B cell (primary cell): Measurements from ENCODE around the gene ZBTB48. TPM values are rescaled to one million over a fixed set of nuclear protein-coding genes. Genes with fewer than 3 reads are reported as not detected.
"Not testable (repeated sequence)": the region's sequence is repeated elsewhere in the genome, so short reads cannot be mapped to it uniquely, and the experiment has no call there.

ENCODE experiments used
- ATAC-seq: fragments of 200-7000 bp; cut with Tn5 transposase; one replicate; pipeline ENCODE4 v1.10.0; 2021; ENCODE audit warnings: low read depth, mild to moderate bottlenecking, moderate number of reproducible peaks, moderate library complexity
- CTCF ChIA-PET: fragments of 350-600 bp; sonication (Branson Sonifier 250); formaldehyde crosslinking; loops from one replicate; lab custom pipeline; 2021; ENCODE audit warnings: antibody characterized with exemption, inconsistent platforms; lab: Charles Lee
- POLR2A ChIA-PET: fragments of 350-600 bp; sonication (Branson Sonifier 250); formaldehyde crosslinking; loops from one replicate; lab custom pipeline; 2021; ENCODE audit warnings: antibody characterized with exemption; lab: Charles Lee
- DNase-seq: peaks from one replicate; pipeline ENCODE4 v3.0.0; 2013
- H2AFZ ChIP-seq: 2 replicates; pipeline ENCODE4 v1.6.1; 2012; ENCODE audit warnings: mild to moderate bottlenecking, low read depth, low read length; ENCODE audit not compliant: insufficient read depth, poor library complexity, severe bottlenecking
- H3K27ac ChIP-seq, 2 donors: 1 replicate in 1 of 2; 2 replicates in 1 of 2; pipeline ENCODE4 v1.5.1; 2012 to 2013; ENCODE audit warnings: low read length in 2 of 2, mild to moderate bottlenecking in 2 of 2, moderate library complexity in 1 of 2
- H3K27me3 ChIP-seq, 4 experiments: fragments of 200-600 bp in 1 of 4; sonication (generic) in 1 of 4; replicated peaks in 1 of 4; 1 replicate in 2 of 4; 2 replicates in 2 of 4; pipeline versions ENCODE4 v1.6.1 to v1.7.0; 2013 to 2016; ENCODE audit warnings: low read length in 3 of 4, mild to moderate bottlenecking in 2 of 4, mixed read lengths in 1 of 4, moderate library complexity in 1 of 4; ENCODE audit not compliant: insufficient read depth in 4 of 4, control insufficient read depth in 3 of 4; ENCODE audit errors: control extremely low read depth in 1 of 4
- H3K36me3 ChIP-seq, 2 experiments: replicated peaks in 1 of 2; 1 replicate in 1 of 2; 2 replicates in 1 of 2; pipeline versions ENCODE4 v1.6.1 to v1.7.1; 2013; ENCODE audit warnings: low read length in 1 of 2; ENCODE audit not compliant: insufficient read depth in 2 of 2, control insufficient read depth in 1 of 2; ENCODE audit errors: control extremely low read depth in 1 of 2, extremely low read depth in 1 of 2
- H3K4me1 ChIP-seq, 2 donors: fragments of 200-600 bp in 1 of 2; sonication (generic) in 1 of 2; 1 replicate in 1 of 2; 2 replicates in 1 of 2; pipeline versions ENCODE4 v1.5.1 to v1.6.1; 2013 to 2017; ENCODE audit warnings: low read length in 2 of 2; ENCODE audit not compliant: control insufficient read depth in 2 of 2, insufficient read depth in 2 of 2
- H3K4me2 ChIP-seq: replicated peaks from 2 replicates; pipeline ENCODE3; 2012; ENCODE audit warnings: mild to moderate bottlenecking, low read depth, low read length; ENCODE audit not compliant: poor library complexity, severe bottlenecking
- H3K4me3 ChIP-seq, 5 experiments: fragments of 200-600 bp in 1 of 5; sonication (generic) in 1 of 5; 1 replicate in 3 of 5; 2 replicates in 2 of 5; pipeline versions ENCODE4 v1.5.1 to v1.7.0; 2011 to 2016; ENCODE audit warnings: low read length in 4 of 5, mild to moderate bottlenecking in 4 of 5, low read depth in 2 of 5, control low read depth in 1 of 5, moderate library complexity in 1 of 5; ENCODE audit not compliant: insufficient read depth in 1 of 5; ENCODE audit errors: control extremely low read depth in 1 of 5, extremely low read depth in 1 of 5
- H3K79me2 ChIP-seq: fragments of 200-600 bp; sonication (generic); one replicate; pipeline ENCODE4 v1.6.0; 2016; ENCODE audit warnings: low read length; ENCODE audit not compliant: control insufficient read depth, insufficient read depth
- H3K9ac ChIP-seq: fragments of 200-600 bp; sonication (generic); 2 replicates; pipeline ENCODE4 v1.6.1; 2017; ENCODE audit warnings: mild to moderate bottlenecking, low read length, moderate library complexity
- H3K9me3 ChIP-seq, 3 donors: one replicate each; pipeline versions ENCODE4 v1.6.1 to v1.7.1; 2013; ENCODE audit warnings: low read length in 2 of 3; ENCODE audit not compliant: control insufficient read depth in 2 of 3, insufficient read depth in 1 of 3; ENCODE audit errors: control extremely low read depth in 1 of 3
- H4K20me1 ChIP-seq: 2 replicates; pipeline ENCODE4 v1.6.0; 2012; ENCODE audit warnings: mild to moderate bottlenecking, low read length; ENCODE audit not compliant: insufficient read depth, control insufficient read depth, poor library complexity, severe bottlenecking
- H3K27ac Mint-ChIP-seq: one replicate; pipeline ENCODE4 v1.8.0; 2021; ENCODE audit warnings: mixed read lengths
- H3K27me3 Mint-ChIP-seq: one replicate; pipeline ENCODE4 v1.8.0; 2021; ENCODE audit warnings: mixed read lengths
- H3K4me1 Mint-ChIP-seq: one replicate; pipeline ENCODE4 v1.8.0; 2021; ENCODE audit warnings: mixed read lengths
- H3K4me3 Mint-ChIP-seq: one replicate; pipeline ENCODE4 v1.8.0; 2021; ENCODE audit warnings: mixed read lengths
- H3K9me3 Mint-ChIP-seq: one replicate; pipeline ENCODE4 v1.8.0; 2022; ENCODE audit warnings: mixed read lengths; ENCODE audit not compliant: insufficient read depth
- CTCF ChIP-seq: fragments of 200-600 bp; IDR thresholded peaks from one replicate; pipeline ENCODE4 v1.8.0; 2022; ENCODE audit warnings: antibody characterized with exemption, mild to moderate bottlenecking
- EZH2 ChIP-seq: IDR thresholded peaks from 2 replicates; pipeline ENCODE4 v1.6.1; 2012; ENCODE audit warnings: borderline replicate concordance, low read depth, mild to moderate bottlenecking, moderate library complexity, low read length; ENCODE audit not compliant: insufficient read depth, poor library complexity, severe bottlenecking
- WGBS: methylation state at CpG from one replicate; pipeline ENCODE4 v1.1.5; 2013; ENCODE audit warnings: missing lambda C conversion rate; ENCODE audit not compliant: insufficient coverage; 5-methylcytosine and 5-hydroxymethylcytosine counted together
- intact Hi-C: fragments of 100-400 bp; cut with micrococcal nuclease; formaldehyde crosslinking; loops from one replicate; pipeline ENCODE4 v1.10.0; 2022
- polyA plus RNA-seq: library from polyadenylated mRNA; depleted of rRNA; stranded (reverse); fragments of >200 nt; gene quantifications from 2 replicates; pipeline ENCODE4 v1.2.3, GENCODE V29; 2012
- total RNA-seq, 2 donors: library from RNA; stranded (reverse); fragments of 120-200 nt in 1 of 2; gene quantifications; 1 replicate in 1 of 2; 2 replicates in 1 of 2; pipeline versions ENCODE4 v1.2.3 to v1.2.4, GENCODE V29; 2013 to 2022

The ZBTB48 gene
- total and polyA plus RNA-seq, 2 donors (not counting 1 experiment from before 2014, with no cell fraction given) = 65.6 to 100 TPM

DNA sequence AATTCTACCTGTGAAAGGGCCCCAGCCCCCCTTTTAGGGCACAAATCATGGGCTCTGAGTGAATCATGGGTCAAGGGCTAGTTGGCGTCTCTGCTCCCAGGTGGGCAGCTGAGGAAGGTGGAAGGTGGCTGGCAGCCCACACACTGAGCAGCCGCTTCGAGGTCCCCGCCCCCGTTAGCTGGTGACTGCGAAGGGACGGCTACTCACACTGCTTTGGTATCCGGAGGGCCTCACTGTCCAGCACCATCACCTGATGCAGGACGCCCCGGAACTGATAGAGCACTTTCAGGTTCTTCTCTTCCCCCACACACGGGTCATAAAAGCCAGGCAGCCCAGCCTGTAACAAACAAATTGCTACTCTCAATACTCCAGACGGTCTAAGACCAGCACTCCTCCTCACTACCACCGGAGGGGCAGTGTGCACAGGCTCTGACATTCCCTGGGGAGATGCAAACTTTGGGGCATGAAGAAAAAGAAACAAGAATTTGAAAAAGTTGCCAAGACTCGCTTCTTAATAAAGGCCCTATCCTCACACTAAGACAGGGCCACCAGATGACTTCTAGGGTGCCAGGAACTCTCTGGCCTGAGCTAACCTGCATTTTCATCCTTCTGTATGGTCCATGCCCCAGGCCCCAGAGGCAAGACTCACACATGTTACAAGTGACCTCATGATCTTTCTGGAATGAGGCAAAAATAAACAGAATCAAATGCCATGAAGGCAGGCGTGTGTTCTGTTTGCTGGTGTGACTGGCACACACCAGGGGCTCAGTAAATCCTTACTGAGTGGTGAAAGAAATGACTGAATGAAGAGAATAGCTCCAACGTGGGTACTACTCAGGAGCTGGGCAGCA lies 56.3 kb downstream of the ZBTB48 start:
- DNase-seq (no peak), ATAC-seq (peak; percentile 41)
- 92% methylated on average over 13 of the region's 16 CpGs for WGBS
- TF ChIP-seq CTCF = no peak
- no peak for TF ChIP-seq EZH2
- Histone ChIP-seq H2AFZ (no peak overlapping the region), H3K9me3 (no peaks in the 10 kb centered on the region), H4K20me1 (no peaks in the 10 kb centered on the region), H3K9ac (no peak overlapping the region), H3K27ac (no peak overlapping the region), H3K4me3 (no peak overlapping the region), H3K79me2 (no peaks in the 10 kb centered on the region), H3K4me1 (no peaks in the 10 kb centered on the region), H3K36me3 (peaks cover 4 to 51% of the 10 kb centered on the region in 2 experiments), H3K27me3 (no peaks in the 10 kb centered on the region), H3K4me2 (no peak overlapping the region)
- H3K27me3 Mint-ChIP-seq = no peaks in the 10 kb centered on the region
- no peaks in the 10 kb centered on the region for H3K9me3 Mint-ChIP-seq
- H3K4me3 Mint-ChIP-seq = no peak overlapping the region
- ChIA-PET POLR2A (no interaction called here), CTCF (interaction anchor here (1.4 kb wide), 1 partner anchor 31 kb away, joined by 4 read pairs; no protein-coding TSS in a partner anchor)
- no peak overlapping the region for H3K27ac Mint-ChIP-seq
- intact Hi-C loops = no loop called here
- H3K4me1 Mint-ChIP-seq = no peaks in the 10 kb centered on the region

- ATAC-seq, H3K27ac Mint-ChIP-seq, H4K20me1 ChIP-seq, H3K4me2 ChIP-seq, H3K27me3 ChIP-seq, H3K4me1 Mint-ChIP-seq, H3K4me3 Mint-ChIP-seq, H3K79me2 ChIP-seq, H2AFZ ChIP-seq, intact Hi-C loops, H3K4me1 ChIP-seq, POLR2A ChIA-PET, H3K27ac ChIP-seq, H3K9me3 Mint-ChIP-seq, H3K9ac ChIP-seq, H3K27me3 Mint-ChIP-seq, H3K4me3 ChIP-seq, H3K9me3 ChIP-seq, DNase-seq: not testable (repeated sequence)
- CTCF ChIA-PET = interaction anchor here (1.4 kb wide), 1 partner anchor 32 kb away, joined by 4 read pairs; no protein-coding TSS in a partner anchor
- WGBS = 100% methylated on average over 3 of the region's 6 CpGs
- peaks cover 4 to 51% of the 10 kb centered on the region in 2 experiments for H3K36me3 ChIP-seq
These were observed 57.0 kb downstream of the ZBTB48 start for GRCh38 chr1:6636778-6637177.
